GM19023 (cell line): ENCODE data around the gene C17orf100.
A peak's percentile ranks its signal among the peaks of the same experiment; 100 is the strongest.
"Not testable (repeated sequence)": the region's sequence is repeated elsewhere in the genome, so short reads cannot be mapped to it uniquely, and the experiment has no call there.

Source experiments
- ATAC-seq: cut with Tn5 transposase; IDR thresholded peaks from one replicate; pipeline ENCODE4 v1.9.1; 2021; ENCODE audit warnings: mild to moderate bottlenecking, moderate library complexity; ENCODE audit not compliant: unreplicated experiment

Gene C17orf100

GRCh38 chr17:6640536-6641246 is 10.9 kb upstream of the C17orf100 start, which contains the start of the genes KIAA0753 and TXNDC17:
Gene KIAA0753, minus strand, starts transcription at chr17:6640711. Its CDS starts 5,608 bp downstream, at chr17:6635103.
Gene TXNDC17, plus strand, starts transcription at chr17:6641060. Its CDS starts 23 bp downstream, at chr17:6641083.
- peak; percentile 83 for ATAC-seq

DNA sequence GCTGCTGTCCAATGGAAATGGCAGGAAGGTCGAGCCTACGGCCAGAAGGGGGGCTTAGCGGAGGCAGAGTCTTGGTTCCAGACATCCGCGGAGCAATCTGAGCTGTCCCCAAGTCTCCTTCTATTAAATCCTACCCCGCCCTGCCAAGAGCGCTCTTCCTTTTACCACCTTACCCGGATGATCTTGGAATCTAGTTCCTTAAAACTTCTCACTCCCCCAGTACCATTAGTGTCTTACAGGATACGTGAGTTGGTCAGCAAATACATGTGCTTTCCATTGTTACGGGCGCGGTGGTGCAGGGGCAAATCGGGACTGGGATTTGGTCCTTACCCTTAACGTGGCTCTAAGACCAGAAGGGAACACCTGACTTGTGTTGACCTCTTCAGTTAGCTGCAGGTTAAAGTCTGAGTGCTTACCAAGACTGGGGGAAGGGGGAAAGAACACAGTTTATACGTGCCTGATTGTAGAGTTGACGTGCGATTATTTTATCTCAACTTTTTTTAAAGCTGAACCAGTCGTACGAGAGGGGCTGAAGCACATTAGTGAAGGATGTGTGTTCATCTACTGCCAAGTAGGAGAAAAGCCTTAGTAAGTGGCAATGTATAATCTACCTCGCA is 10.2 kb upstream of the C17orf100 start:
- ATAC-seq, result peak; percentile 4

DNA sequence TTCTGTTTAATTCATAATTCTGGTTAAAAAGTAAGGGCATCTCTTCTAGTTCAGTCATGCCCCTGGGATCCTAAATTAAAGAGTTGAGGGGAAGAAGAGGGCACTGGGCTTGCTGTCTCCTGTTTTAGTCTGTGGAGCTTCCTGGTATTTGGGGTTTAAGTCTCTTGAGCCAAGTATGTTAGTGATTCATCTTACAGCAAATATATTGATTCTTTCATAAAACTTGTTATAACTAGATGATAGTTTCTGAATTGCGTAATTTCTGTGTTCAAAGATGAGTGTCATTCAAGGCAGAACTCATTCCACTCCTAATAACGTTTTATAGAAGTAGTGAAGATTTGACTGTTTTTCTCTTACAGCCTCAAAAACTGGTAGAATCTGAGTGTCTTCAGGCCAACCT is 9.0 kb upstream of the C17orf100 start:
- no peak for ATAC-seq

GRCh38 chr17:6643451-6644125 is 8.0 kb upstream of the C17orf100 start:
- no peak for ATAC-seq

DNA sequence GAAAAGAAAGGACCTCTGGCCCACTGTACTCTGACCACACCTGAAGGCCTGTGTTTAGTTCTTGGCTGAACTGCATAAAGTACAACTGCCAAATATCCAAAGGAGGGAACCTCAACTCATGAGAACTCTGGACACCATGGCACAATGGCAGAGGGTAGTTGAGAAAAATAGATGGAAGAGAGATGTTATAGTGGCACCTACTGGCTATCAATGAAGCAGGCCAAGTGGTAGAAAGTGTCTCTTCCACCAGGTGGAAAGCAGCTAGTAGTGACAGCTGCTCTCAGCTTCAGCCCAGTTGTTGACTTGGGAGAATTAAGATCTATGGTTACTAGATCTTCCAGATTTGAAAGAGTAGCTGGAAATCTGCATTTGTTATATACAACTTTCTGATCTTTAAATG is 3.4 kb upstream of the C17orf100 start:
- ATAC-seq, result no peak

- ATAC-seq, result peak; percentile 27
Measured at GRCh38 chr17:6651919-6652452, 424 bp downstream of the C17orf100 start.

- no peak for ATAC-seq
Measured at GRCh38 chr17:6654841-6655731, 3.5 kb downstream of the C17orf100 start.

DNA sequence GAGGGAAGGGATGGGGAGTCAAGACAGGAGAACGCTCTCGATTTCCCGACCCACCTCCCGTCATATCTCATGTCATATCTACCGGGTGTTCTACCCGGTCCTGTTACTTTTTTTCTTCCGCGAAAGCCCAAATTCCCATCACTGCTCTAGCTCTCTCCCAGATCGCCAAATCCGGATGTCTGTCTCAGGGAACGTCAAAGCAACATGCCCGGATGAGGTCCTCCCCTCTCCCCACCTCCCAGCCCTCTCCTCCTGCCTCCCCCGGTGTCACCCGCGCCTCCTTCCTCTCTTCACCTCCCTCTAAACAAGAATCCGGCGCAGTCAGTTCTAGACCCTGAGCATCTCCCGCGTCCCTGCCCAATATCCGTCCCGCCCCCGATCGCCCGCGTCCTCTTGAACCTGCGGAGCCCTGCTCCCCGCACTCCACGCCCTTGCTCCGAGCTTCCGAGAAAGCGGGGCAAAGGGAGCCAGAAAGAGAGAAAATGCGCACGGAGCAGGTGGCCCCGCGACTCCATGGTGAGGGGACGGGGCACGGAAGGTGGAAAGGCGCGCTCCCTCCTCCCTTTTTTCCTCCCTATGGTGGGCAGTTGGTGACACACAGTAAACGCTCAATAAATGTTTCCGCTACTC is 4.3 kb downstream of the C17orf100 start:
- ATAC-seq, result not testable (repeated sequence)

- not testable (repeated sequence) for ATAC-seq
Measured at GRCh38 chr17:6656797-6657632, 5.5 kb downstream of the C17orf100 start.

GRCh38 chr17:6657633-6658287 is 6.2 kb downstream of the C17orf100 start:
- ATAC-seq, result no peak

- not testable (repeated sequence) for ATAC-seq
Measured at GRCh38 chr17:6658411-6658810, 6.8 kb downstream of the C17orf100 start.

GRCh38 chr17:6660101-6660500 is 8.5 kb downstream of the C17orf100 start:
- no peak for ATAC-seq

GRCh38 chr17:6660805-6661463 is 9.4 kb downstream of the C17orf100 start:
- ATAC-seq, result peak; percentile 56

GRCh38 chr17:6661464-6661848 is 9.9 kb downstream of the C17orf100 start:
- no peak for ATAC-seq

DNA sequence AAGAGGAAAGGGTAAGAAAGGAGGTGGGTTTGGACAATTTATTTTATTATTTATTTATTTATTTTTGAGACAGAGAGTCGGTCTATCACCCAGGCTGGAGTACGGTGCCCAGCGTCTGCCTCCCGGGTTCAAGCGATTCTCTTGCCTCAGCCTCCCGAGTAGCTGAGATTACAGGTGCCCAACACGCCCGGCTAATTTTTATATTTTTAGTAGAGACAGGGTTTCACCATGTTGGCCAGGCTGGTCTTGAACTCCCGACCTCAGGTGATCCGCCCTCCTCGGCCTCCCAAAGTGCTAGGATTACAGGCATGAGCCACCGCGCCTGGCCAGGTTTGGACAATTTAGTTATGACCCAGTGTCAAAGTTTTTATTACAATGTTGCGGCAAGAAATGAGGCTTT is 11.6 kb downstream of the C17orf100 start:
- not testable (repeated sequence) for ATAC-seq

DNA sequence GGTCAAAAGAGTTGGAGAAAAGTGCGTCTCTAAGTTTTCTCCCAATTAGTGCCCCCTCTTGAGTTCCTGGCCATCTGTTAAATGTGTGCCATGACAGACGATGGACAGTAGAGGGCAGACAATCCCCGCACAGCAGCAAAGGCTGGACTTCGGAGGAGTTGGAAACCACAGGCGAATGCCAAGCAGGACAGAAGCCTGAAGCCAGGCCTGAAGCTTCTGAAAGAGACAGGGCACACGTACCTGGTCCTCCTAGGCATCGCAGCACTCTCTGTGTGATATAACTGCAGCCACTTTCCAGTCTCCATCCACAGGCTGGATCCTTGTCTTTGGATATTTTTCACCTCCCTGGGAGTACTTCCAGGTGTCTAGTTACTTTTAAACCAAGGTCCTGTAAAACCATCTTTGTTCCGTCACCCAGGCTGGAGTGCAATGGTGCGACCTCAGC is 14.5 kb downstream of the C17orf100 start:
- no peak for ATAC-seq

DNA sequence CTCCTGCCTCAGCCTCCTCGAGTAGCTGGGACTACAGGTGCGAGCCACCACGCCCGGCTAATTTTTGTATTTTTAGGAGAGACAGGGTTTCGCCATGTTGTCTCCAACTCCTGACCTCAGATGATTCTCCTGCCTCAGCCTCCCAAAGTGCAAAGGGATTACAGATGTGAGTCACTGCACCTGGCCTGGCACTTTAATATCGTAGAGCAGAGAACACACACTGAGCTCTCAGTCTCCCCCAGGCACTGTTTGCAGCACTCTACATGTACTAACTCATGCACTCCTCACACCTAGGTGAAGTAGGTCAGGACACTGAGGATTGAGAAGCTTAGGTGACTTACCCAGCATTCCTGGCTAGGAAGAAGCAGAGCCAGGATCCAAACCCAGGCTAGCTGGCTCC is 15.0 kb downstream of the C17orf100 start:
- no peak for ATAC-seq

DNA sequence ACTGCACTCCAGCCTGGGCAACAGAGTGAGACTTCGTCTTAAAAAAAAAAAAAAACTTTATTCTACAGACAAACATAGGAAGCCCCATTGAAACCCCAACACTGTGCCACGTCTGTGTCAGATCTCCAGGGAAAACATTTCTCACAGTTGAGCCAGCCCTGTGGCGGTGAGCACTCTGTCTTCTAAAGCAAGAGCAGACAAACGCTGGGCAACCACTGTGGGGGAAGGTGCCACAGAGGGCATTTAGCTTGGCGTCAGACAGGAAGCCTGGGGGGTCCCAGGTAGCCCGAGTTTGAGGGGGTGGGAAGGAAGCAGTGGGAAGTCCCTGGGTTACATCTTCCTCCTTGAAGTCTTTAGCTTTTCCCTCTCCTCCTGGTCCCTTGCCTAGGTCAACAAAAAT is 16.0 kb downstream of the C17orf100 start:
- ATAC-seq, result no peak
